NCI-H1417 (cell line): ENCODE results near the gene SMIM8.
"Not testable (repeated sequence)": the region's sequence is repeated elsewhere in the genome, so short reads cannot be mapped to it uniquely, and the experiment has no call there.

Experiments
- DNase-seq, 3 experiments: peaks; one replicate each; lab custom pipeline; 2025; lab: John Stamatoyannopoulos, UW

Gene SMIM8

GRCh38 chr6:87322304-87323212, at the start of gene SMIM8:
Gene SMIM8 (plus strand): TSS chr6:87322588. CDS start chr6:87337032, 14,444 bp downstream.
- peak; percentile 39 to 89 (median 88) for DNase-seq

GRCh38 chr6:87274660-87275274, 47.6 kb upstream of the SMIM8 start:
- no peak for DNase-seq

GRCh38 chr6:87276624-87277023, 45.8 kb upstream of the SMIM8 start:
- no peak for DNase-seq

GRCh38 chr6:87277123-87277522, 45.3 kb upstream of the SMIM8 start:
- no peak for DNase-seq

- no peak for DNase-seq
Measured at GRCh38 chr6:87279196-87279595, 43.2 kb upstream of the SMIM8 start.

- DNase-seq: no peak
Measured at GRCh38 chr6:87281426-87281825, 41.0 kb upstream of the SMIM8 start.

GRCh38 chr6:87282743-87283142, 39.6 kb upstream of the SMIM8 start:
- DNase-seq: no peak

GRCh38 chr6:87283461-87283860, 38.9 kb upstream of the SMIM8 start:
- no peak for DNase-seq

- DNase-seq: no peak
Measured at GRCh38 chr6:87287251-87287650, 35.1 kb upstream of the SMIM8 start.

- DNase-seq: no peak
Measured at GRCh38 chr6:87289571-87289970, 32.8 kb upstream of the SMIM8 start.

GRCh38 chr6:87291883-87292282, 30.5 kb upstream of the SMIM8 start:
- no peak for DNase-seq

GRCh38 chr6:87293526-87293925, 28.9 kb upstream of the SMIM8 start:
- no peak for DNase-seq

GRCh38 chr6:87297119-87297518, 25.3 kb upstream of the SMIM8 start:
- DNase-seq: no peak

- DNase-seq: not testable (repeated sequence)
Measured at GRCh38 chr6:87301277-87301676, 21.1 kb upstream of the SMIM8 start.

GRCh38 chr6:87308970-87309369, 13.4 kb upstream of the SMIM8 start:
- no peak for DNase-seq

GRCh38 chr6:87312860-87313259, 9.5 kb upstream of the SMIM8 start:
- DNase-seq: no peak

- DNase-seq: no peak
Measured at GRCh38 chr6:87315071-87315470, 7.3 kb upstream of the SMIM8 start.

- no peak for DNase-seq
Measured at GRCh38 chr6:87319271-87319987, 3.0 kb upstream of the SMIM8 start.

GRCh38 chr6:87323880-87324279, 1.5 kb downstream of the SMIM8 start:
- DNase-seq: not testable (repeated sequence)

- no peak for DNase-seq
Measured at GRCh38 chr6:87330961-87331360, 8.6 kb downstream of the SMIM8 start.

- DNase-seq: no peak
Measured at GRCh38 chr6:87333033-87333432, 10.6 kb downstream of the SMIM8 start.

- DNase-seq: no peak
Measured at GRCh38 chr6:87333591-87334181, 11.3 kb downstream of the SMIM8 start.
